ENCODE results near the gene SCCPDH. TPM values are rescaled to one million over a fixed set of nuclear protein-coding genes. Genes with fewer than 3 reads are reported as not detected.

SCCPDH gene
- total RNA-seq, 1 experiment from 2014 or later = 10.9 TPM

- 0 out of 2 replicates have a peak, but pooled peaks cover 3% of the 10 kb centered on the region for H3K4me1 Mint-ChIP-seq
- DNase-seq (ENCODE audit: low spot score) = no peak
- peaks cover 29% of the 10 kb centered on the region for H3K36me3 Mint-ChIP-seq
- H3K4me3 Mint-ChIP-seq = no peak overlapping the region
- no peak overlapping the region for H3K27ac Mint-ChIP-seq
- ATAC-seq = no peak
- peaks cover 33% of the 10 kb centered on the region for H3K9me3 Mint-ChIP-seq
- H3K27me3 Mint-ChIP-seq (ENCODE audit: low read depth) = peaks cover 19% of the 10 kb centered on the region
- ChIA-PET CTCF (interaction anchor here (1.4 to 2.8 kb wide), 3 partner anchors 8 to 47 kb away, joined by 5 to 12 read pairs (median 9); no protein-coding TSS in a partner anchor), POLR2A (no interaction called here)
- TF ChIP-seq ATF1 (CRISPR knock-in tag; IDR thresholded peaks at IDR 0.05) = no peak
- TF ChIP-seq ZNF121 (CRISPR knock-in tag; IDR thresholded peaks at IDR 0.05) = no peak
- TF ChIP-seq, protein P1, sequence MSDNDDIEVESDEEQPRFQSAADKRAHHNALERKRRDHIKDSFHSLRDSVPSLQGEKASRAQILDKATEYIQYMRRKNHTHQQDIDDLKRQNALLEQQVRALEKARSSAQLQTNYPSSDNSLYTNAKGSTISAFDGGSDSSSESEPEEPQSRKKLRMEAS (CRISPR knock-in tag; IDR thresholded peaks at IDR 0.05) = no peak
- no peak for TF ChIP-seq ESRRA (CRISPR knock-in tag; IDR thresholded peaks at IDR 0.05; ENCODE audit: borderline replicate concordance)
- no peak for TF ChIP-seq GABPB1 (CRISPR knock-in tag; IDR thresholded peaks at IDR 0.05)
Observed at GRCh38 chr1:246695136-246695535, 29.1 kb upstream of the SCCPDH start.

- POLR2A ChIA-PET = no interaction called here
- Mint-ChIP-seq H3K36me3 (peaks cover 29% of the 10 kb centered on the region), H3K27ac (no peak overlapping the region), H3K9me3 (peaks cover 33% of the 10 kb centered on the region), H3K4me1 (0 out of 2 replicates have a peak, but pooled peaks cover 3% of the 10 kb centered on the region), H3K27me3 (ENCODE audit: low read depth) (peaks cover 19% of the 10 kb centered on the region), H3K4me3 (no peak overlapping the region)
- no peak for ATAC-seq
- TF ChIP-seq, protein P2, sequence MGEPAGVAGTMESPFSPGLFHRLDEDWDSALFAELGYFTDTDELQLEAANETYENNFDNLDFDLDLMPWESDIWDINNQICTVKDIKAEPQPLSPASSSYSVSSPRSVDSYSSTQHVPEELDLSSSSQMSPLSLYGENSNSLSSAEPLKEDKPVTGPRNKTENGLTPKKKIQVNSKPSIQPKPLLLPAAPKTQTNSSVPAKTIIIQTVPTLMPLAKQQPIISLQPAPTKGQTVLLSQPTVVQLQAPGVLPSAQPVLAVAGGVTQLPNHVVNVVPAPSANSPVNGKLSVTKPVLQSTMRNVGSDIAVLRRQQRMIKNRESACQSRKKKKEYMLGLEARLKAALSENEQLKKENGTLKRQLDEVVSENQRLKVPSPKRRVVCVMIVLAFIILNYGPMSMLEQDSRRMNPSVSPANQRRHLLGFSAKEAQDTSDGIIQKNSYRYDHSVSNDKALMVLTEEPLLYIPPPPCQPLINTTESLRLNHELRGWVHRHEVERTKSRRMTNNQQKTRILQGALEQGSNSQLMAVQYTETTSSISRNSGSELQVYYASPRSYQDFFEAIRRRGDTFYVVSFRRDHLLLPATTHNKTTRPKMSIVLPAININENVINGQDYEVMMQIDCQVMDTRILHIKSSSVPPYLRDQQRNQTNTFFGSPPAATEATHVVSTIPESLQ (CRISPR knock-in tag; IDR thresholded peaks at IDR 0.05) = no peak
- TF ChIP-seq USF2 (CRISPR knock-in tag; IDR thresholded peaks at IDR 0.05) (no peak), ZBTB43 (CRISPR knock-in tag; IDR thresholded peaks at IDR 0.05) (no peak), ZNF423 (CRISPR knock-in tag; IDR thresholded peaks at IDR 0.05) (no peak), ZNF396 (CRISPR knock-in tag; IDR thresholded peaks at IDR 0.05; ENCODE audit: borderline replicate concordance) (no peak), ZNF232 (CRISPR knock-in tag; IDR thresholded peaks at IDR 0.05) (no peak), JAZF1 (CRISPR knock-in tag; IDR thresholded peaks at IDR 0.05) (no peak), SMAD4 (CRISPR knock-in tag; IDR thresholded peaks at IDR 0.05) (no peak), OVOL2 (CRISPR knock-in tag; IDR thresholded peaks at IDR 0.05; ENCODE audit: borderline replicate concordance) (no peak), PRRX2 (CRISPR knock-in tag; IDR thresholded peaks at IDR 0.05) (no peak), ZBTB21 (CRISPR knock-in tag; IDR thresholded peaks at IDR 0.05; ENCODE audit: borderline replicate concordance) (no peak), TP53 (CRISPR knock-in tag; IDR thresholded peaks at IDR 0.05) (no peak), NFYB (CRISPR knock-in tag; conservative IDR thresholded peaks at IDR 0.05; ENCODE audit: low read depth) (no peak), EMX1 (CRISPR knock-in tag; IDR thresholded peaks at IDR 0.05) (no peak), SOX15 (CRISPR knock-in tag; IDR thresholded peaks at IDR 0.05) (no peak), AFF4 (CRISPR knock-in tag; IDR thresholded peaks at IDR 0.05; ENCODE audit: borderline replicate concordance) (no peak)
- TF ChIP-seq, protein P3, sequence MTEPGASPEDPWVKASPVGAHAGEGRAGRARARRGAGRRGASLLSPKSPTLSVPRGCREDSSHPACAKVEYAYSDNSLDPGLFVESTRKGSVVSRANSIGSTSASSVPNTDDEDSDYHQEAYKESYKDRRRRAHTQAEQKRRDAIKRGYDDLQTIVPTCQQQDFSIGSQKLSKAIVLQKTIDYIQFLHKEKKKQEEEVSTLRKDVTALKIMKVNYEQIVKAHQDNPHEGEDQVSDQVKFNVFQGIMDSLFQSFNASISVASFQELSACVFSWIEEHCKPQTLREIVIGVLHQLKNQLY (CRISPR knock-in tag; IDR thresholded peaks at IDR 0.05) = no peak
- TF ChIP-seq, protein P4, sequence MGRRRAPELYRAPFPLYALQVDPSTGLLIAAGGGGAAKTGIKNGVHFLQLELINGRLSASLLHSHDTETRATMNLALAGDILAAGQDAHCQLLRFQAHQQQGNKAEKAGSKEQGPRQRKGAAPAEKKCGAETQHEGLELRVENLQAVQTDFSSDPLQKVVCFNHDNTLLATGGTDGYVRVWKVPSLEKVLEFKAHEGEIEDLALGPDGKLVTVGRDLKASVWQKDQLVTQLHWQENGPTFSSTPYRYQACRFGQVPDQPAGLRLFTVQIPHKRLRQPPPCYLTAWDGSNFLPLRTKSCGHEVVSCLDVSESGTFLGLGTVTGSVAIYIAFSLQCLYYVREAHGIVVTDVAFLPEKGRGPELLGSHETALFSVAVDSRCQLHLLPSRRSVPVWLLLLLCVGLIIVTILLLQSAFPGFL (CRISPR knock-in tag; IDR thresholded peaks at IDR 0.05; ENCODE audit: borderline replicate concordance) = no peak
- no peak for DNase-seq (ENCODE audit: low spot score)
- CTCF ChIA-PET = interaction anchor here (1.0 to 2.8 kb wide), 5 partner anchors 9 to 51 kb away, joined by 3 to 12 read pairs (median 5); no protein-coding TSS in a partner anchor
Observed at GRCh38 chr1:246695666-246696065, 28.5 kb upstream of the SCCPDH start.

Data from WTC11 (cell line).